WI38 (cell line): ENCODE data around the gene ZC3H12C.

ENCODE experiments used
- H3K4me3 ChIP-seq: 2 replicates; pipeline ENCODE4 v1.5.1; 2011; ENCODE audit warnings: low read depth, mild to moderate bottlenecking, control low read depth, low read length
- CTCF ChIP-seq: IDR thresholded peaks from 2 replicates; pipeline ENCODE4 v1.5.1; 2012; ENCODE audit warnings: low read depth, mild to moderate bottlenecking, control low read depth, low read length

Gene ZC3H12C

DNA sequence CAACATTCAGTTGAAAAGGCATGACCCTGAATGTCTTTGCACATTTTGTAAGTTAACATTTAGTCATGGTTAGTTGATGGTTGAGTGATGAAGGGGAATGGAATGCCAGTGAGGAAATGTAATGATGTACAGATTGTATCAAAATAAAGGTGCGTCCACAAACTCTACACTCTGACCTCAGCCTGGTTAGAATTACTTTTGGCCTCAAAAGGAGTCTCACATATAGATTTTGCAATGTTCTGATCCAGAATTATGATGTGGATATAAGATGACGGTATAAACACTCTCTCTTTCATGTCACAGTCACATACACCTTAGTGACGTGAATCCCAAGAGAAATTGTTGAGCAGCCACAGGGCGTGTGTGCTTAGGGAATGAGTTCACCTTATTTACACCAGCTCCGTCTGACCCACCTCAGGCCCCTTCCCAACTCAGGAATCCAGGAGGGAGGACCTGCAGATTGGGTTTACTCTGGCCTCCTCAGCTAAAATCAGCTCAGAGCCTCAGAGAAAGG, 103.1 kb downstream of the ZC3H12C start:
- TF ChIP-seq CTCF = no peak
- no peak overlapping the region for H3K4me3 ChIP-seq

- no peak for TF ChIP-seq CTCF
- no peak overlapping the region for H3K4me3 ChIP-seq
Measured at GRCh38 chr11:110196884-110197420, 103.8 kb downstream of the ZC3H12C start.

GRCh38 chr11:110198031-110198729, 105.0 kb downstream of the ZC3H12C start:
- no peak for TF ChIP-seq CTCF
- H3K4me3 ChIP-seq = no peak overlapping the region

DNA sequence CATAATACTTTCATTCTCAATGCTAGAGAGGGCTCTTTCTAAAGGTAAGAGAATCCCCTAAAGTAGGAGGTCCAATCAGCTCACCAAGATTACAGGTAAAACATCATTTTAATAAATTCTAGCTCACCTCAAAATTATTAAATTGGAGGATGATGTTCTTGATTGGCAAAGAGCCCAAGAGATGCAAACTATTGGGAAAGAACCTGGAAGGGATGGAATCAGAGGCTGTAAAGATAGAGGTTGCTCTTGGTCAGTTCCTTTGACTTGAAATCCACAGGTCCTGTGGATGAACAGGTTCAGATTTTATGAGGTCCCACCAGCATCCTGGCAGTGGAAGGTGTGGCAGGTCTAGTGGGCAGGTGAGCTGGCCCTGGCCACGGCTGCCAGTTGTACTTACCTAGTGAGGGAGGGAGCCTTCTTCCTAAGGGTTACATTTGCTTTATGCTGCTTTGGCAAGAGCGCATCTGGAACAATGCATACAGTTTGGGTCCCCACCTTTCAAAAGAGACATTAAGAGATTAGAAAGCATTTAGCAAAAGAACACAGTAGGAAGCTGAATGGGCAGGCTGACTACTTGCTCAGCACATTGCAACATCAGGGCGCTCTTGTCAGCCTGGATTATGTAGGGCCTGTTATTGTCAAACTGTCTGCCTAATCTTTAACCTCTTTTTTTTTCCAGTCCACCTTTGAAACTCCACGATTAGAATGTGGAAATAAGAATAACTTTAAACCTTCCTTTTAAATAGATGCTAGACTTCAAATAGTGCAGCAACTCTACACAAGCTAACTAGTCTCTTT, 106.2 kb downstream of the ZC3H12C start:
- H3K4me3 ChIP-seq = no peak overlapping the region
- TF ChIP-seq CTCF = no peak

- TF ChIP-seq CTCF = no peak
- H3K4me3 ChIP-seq = no peak overlapping the region
Measured at GRCh38 chr11:110200241-110200640, 107.0 kb downstream of the ZC3H12C start.

DNA sequence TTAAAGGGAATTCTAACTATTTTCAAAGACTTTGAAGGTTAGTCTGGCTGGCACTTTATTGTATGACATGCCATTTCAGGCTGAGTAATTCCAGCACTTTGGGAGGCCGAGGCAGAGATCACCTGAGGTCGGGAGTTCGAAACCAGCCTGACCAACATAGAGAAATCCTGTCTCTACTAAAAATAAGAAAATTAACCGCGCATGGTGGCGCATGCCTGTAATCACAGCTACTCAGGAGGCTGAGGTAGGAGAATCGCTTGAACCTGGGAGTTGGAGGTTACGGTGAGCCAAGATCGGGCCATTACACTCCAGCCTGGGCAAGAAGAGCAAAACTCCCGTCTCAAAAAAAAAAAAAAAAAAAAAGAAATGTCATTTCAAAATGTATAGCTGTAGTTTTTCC, 107.6 kb downstream of the ZC3H12C start:
- no peak overlapping the region for H3K4me3 ChIP-seq
- TF ChIP-seq CTCF = no peak

DNA sequence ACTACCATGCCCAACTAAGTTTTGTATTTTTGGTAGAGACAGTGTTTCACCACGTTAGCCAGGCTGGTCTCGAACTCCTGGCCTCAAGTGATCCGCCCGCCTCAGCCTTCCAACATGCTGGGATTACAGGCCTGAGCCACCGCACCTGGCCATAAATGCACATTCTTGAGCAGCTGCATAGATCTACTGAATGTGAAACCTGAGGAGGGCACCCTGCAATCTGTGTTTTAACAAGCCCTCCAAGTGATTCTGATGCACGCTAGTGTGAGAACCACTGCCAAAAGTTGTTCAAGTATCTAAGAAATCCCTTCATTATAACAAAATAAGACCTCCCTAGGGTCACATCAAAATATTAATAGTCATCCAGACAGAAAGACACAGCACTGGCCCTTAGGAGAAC, 113.9 kb downstream of the ZC3H12C start:
- no peak overlapping the region for H3K4me3 ChIP-seq
- TF ChIP-seq CTCF = no peak

DNA sequence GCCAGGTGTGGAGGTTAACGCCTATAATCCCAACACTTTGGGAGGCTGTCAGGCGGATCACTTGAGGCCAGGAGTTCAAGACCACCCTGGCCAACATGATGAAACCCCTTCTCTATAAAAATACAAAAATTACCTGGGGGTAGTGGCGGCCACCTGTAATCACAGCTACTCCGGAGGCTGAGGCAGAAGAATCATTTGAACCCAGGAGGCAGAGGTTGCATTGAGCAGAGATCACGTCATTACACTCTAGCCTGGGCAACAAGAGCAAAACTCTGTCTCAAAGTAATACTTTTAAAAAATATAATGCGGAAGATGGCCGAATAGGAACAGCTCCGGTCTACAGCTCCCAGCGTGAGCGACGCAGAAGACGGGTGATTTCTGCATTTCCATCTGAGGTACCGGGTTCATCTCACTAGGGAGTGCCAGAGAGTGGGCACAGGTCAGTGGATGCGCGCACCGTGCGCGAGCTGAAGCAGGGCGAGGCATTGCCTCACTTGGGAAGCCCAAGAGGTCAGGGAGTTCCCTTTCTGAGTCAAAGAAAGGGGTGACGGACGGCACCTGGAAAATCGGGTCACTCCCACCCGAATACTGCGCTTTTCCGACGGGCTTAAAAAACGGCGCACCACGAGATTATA, 115.6 kb downstream of the ZC3H12C start:
- peak overlapping the region; percentile 40 for H3K4me3 ChIP-seq

- H3K4me3 ChIP-seq = peak overlapping the region; percentile 40
Measured at GRCh38 chr11:110209313-110209694, 116.1 kb downstream of the ZC3H12C start.
